Left cardiac atrium (tissue), 4 donors: Measurements from ENCODE around the gene SCLY. TPM values are rescaled to one million over a fixed set of nuclear protein-coding genes. Genes with fewer than 3 reads are reported as not detected.
"Not testable (repeated sequence)": the region's sequence is repeated elsewhere in the genome, so short reads cannot be mapped to it uniquely, and the experiment has no call there.

ENCODE experiments used
- ATAC-seq, 2 donors: fragments of 200-7000 bp; cut with Tn5 transposase; one replicate each; pipeline ENCODE4 v1.9.1; 2020; ENCODE audit warnings: mild to moderate bottlenecking in 2 of 2, moderate library complexity in 2 of 2
- DNase-seq: peaks from one replicate; pipeline ENCODE4 v3.0.0-alpha.2; 2020
- intact Hi-C, 2 donors: fragments of 100-400 bp; cut with DNase I; formaldehyde crosslinking; loops; one replicate each; pipeline versions ENCODE4 v1.14.1 to v1.15.1; 2022 to 2023
- total RNA-seq, 2 donors: library from RNA; stranded (reverse); fragmentation: NEBNext Ultra II Directional; extraction: Animal tissue kit (Norgen Biotek cat#: 25700); gene quantifications; one replicate each; pipeline ENCODE4 v1.2.1, GENCODE V29; 2021
- donor health status: DM: no; HTN: yes; CAD: no.
- donor health status: DM: no; HTN: yes; CAD: no; lungs with severe emphysema.
- donor health status: DM: yes; HTN: yes; CAD: no.
- donor health status: Dilated cardiomyopathy.

SCLY gene
- total RNA-seq, 2 donors from 2014 or later, result 9.6 to 10.9 TPM

DNA sequence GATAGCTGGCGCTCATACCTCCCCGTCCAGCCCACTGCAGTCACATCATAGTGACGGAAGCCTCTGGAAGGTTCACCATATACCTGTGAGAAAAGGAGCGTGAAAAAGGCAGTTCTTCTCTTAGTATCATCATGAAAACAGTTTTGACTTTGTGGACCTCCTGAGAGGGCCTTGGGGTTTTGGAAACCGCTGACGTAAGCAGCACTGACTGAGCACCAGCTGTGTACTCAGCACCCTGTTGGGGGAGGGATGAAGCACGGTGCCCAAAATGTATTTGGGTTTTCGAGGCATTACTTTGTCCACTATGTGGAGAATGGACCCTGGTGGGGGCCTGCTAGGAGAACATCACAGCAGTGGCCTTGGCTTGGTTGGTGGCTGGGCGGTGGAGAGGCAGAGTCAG lies 5.4 kb downstream of the SCLY start:
- no peak for ATAC-seq
- no peak for DNase-seq
- intact Hi-C loops, result no loop called here

DNA sequence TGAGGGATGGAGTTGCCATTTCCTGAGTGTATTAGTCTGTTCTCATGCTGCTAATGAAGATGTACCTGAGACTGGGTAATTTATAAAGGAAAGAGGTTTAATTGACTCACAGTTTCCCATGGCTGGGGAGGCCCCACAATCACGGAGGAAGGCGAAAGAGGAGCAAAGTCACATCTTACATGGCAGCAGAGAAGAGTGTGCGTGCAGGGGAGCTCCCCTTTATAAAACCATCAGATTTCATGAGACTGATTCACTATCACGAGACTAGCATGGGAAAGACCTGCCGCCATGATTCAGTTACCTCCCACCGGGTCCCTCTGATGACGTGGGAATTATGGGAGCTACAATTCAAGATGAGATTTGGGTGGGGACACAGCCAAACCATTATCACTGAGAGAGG lies 5.9 kb downstream of the SCLY start:
- intact Hi-C loops, ATAC-seq, DNase-seq: not testable (repeated sequence)

DNA sequence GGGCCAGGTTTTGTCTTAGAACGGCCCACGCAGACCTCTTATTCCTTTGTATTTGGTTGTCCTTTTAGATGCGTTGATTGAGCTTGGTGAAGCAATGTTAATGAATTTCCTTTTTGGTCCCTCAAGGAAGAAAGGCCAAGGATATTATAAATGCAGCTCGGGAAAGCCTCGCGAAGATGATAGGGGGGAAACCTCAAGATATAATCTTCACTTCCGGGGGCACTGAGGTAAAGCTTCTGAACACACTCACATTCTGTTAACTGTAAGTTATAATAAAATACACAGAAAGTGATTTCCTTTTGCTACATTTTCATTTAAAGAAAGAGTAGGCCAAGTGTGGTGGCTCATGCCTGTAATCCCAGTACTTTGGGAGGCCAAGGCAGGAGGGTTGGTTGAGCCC lies 7.1 kb downstream of the SCLY start:
- ATAC-seq (no peak), DNase-seq (no peak)
- intact Hi-C loops, result no loop called here

DNA sequence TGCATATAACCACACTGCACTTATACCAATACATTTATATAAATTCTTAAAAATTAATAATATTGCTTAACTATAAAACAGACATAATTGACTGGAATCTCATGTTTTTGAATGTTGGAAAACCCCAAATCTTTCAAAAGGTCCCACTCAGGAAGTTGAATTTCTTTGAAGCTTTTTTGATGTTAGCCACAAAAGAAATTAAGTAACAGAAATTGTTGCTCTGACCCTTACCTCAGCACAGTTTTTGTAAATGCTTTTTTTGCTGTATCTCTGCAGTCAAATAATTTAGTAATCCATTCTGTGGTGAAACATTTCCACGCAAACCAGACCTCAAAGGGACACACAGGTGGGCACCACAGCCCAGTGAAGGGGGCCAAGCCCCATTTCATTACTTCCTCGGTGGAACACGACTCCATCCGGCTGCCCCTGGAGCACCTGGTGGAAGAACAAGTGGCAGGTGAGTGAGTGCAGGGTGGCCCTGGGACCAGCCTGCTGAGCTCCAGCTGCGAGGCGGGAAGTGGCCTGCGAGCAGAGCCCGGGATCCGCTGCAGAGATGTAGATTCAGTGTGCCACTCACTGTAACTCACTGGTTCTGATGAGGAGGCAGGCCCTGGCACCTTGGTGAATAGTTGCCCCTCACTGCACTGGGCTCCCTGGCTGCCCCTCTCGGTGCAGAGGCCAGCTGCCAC lies 8.4 kb downstream of the SCLY start:
- DNase-seq (no peak), ATAC-seq (no peak)
- intact Hi-C loops, result no loop called here

DNA sequence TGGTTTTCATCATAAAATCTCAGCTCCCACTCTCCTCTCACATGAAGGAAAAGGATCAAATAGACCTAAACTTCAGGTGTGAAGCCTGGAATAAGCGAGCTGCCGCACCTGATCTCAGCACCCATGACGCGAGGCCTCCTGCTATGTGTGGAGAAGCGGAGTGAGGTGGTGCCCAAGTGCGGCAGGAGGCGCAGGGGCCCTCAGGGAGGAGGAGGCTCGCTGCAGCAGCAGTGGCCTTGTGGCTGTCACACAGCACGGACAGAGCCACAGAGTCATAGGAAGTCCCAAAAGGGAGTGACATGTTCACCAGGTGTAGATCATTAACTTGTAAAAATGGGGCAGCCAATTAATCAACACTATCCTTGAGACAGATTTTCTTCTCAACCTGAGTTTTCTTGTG lies 9.1 kb downstream of the SCLY start:
- ATAC-seq (no peak), DNase-seq (no peak)
- intact Hi-C loops, result no loop called here

DNA sequence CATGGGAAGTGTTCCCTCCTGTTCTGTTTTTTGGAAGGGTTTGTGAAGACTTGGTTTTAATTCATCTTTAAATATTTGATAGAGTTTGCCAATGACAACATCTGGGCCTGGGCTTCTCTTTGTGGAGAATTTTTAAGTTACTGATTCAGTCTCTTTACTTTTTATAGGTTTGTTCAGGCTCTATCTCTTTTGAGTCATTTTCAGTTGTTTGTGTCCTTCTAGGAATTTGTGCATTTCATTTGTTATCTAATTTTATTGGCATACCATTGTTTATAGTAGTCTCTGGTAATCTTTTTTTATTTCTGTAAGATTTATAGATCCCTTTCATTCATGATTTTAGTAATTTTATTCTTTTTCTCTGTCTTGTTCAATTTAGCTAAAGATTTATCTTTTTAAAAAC lies 14.6 kb downstream of the SCLY start:
- ATAC-seq (no peak), DNase-seq (no peak)
- intact Hi-C loops, result no loop called here

DNA sequence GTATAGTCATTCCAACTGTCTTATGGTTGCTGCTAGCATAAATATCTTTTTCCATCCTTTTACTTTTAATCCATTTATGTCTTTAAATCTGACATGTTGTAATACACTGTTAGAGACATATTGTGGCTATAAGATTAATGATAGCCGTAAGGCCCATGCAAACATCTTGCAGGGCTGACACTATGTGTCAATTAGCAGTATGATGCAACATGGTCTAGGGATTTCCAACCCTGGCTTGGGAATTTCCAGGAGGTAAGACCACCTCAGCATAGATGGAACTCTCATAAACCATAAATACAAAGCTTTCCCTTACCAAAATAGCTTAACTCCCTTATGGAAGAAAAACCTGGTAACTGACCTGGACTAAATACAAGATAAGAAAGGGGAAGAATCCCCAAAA lies 16.5 kb downstream of the SCLY start:
- intact Hi-C loops, result no loop called here
- ATAC-seq, result no peak
- no peak for DNase-seq

DNA sequence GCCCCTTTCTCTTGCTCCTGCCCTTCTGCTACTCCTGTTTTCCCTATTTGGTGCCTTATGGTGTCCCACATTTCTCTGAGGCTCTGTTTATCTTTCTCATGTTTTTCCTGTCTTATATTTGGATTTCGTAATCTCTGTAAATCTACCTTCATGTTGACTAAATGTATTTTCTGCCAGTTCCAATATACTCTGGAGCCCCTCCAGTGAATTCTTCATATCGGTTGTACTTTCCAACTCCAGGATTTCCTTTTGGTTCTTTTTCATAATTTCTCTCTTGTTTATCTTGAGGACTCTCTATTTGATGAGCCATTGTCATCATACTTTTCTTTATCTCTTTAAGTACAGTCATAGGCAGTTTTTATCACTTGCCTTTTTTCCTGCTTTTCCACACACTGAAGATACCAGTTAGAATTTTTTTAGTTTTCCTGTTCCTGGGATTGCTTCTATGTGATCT lies 19.1 kb downstream of the SCLY start:
- ATAC-seq (no peak), DNase-seq (no peak)
- intact Hi-C loops, result no loop called here

DNA sequence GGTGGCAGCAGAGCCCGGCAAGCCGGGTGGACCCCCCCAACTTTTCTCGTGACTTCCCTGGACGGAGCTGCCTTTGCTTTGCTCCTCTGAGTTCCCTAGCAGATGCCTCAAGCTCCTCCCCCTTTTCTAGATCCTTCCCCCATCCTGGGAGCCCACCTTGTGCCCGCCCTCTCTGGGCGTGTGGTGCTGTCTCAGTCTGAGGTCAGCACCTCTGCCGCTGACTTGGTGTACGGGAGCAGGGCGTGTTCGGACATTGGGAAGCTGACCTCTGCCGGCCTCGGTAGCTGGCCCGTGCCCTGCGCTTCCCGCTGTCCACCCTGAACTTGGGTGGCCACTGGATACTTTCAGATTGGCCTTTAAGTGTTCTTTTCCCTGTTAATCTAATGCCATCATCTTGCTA lies 19.7 kb downstream of the SCLY start:
- intact Hi-C loops, result no loop called here
- ATAC-seq (no peak), DNase-seq (no peak)

DNA sequence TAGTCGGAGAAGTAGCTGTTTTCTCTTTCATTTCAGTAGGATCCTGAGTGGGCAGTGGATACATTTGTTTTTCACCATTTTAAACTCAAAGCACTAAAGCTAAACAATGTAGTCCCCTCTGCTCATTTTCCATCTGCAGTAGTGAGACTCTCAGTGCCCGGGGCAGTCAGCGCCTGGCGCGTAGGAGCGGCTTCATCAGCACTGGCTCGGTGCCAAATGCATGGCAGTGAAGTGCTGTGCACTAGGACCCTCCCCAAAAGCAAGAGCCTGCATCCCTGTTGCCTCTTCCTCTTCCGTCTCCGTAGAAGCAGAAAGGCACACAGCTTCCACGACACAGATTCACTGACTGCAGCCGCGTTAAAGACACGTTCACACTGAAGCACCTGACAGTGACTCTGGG lies 20.3 kb downstream of the SCLY start:
- DNase-seq (no peak), ATAC-seq (no peak)
- intact Hi-C loops, result no loop called here

DNA sequence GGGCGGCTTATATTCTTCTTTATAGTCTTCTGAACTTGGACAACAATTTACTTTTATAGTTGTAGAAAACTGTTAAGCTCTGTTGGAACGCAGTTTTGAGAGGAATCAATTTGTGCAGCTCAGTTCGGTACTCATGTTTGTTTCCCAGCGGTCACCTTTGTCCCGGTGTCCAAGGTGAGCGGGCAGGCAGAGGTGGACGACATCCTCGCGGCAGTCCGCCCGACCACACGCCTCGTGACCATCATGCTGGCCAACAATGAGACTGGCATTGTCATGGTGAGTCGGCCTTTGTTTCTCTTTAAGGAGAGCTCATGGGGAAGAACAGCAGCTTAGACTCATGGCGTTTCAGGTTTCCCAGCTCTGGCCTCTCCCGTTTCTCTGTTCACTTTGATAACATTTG lies 20.8 kb downstream of the SCLY start:
- DNase-seq (no peak), ATAC-seq (no peak)
- intact Hi-C loops, result no loop called here

DNA sequence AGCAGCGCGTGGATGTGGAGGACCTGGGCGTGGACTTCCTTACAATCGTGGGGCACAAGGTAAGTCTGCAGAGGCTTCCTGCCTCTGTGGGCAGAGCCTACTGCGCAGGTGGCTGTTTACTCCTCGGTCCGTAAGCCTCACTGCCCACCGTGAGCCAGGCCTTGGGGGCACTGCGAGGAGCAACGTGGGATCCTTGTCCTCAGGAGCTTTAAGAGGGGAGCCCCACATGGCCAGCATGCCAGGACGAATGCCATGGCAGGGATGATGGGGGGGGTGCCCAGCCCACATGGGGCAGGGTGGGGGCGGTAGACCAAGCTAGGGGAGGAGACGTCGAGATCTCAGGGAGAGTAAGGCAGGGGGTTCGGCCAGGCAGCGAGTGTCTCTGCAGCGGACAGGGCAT lies 21.4 kb downstream of the SCLY start:
- intact Hi-C loops, result no loop called here
- DNase-seq, result no peak
- peak in 1 of 2 donors; percentile 18 for ATAC-seq

DNA sequence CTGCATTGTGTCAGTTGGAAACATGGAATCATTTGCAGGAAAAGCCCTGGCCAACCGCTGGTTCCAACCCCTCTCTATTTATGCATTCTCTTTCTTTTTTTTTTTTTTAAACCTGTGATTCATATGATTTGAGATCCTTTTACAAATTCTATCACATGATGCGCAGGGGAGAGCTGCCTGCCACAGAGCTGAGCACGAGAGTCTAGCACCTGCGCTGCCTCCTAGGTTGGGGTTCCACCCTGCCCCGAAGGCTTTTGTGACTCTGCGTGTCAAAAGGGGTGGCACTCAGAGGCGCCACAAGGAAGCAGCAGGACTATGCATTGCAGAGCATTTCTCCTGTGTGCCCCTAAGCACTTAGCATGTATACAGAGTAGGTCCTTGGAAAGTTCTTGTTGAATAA lies 22.0 kb downstream of the SCLY start:
- no peak for ATAC-seq
- intact Hi-C loops, result no loop called here
- no peak for DNase-seq

DNA sequence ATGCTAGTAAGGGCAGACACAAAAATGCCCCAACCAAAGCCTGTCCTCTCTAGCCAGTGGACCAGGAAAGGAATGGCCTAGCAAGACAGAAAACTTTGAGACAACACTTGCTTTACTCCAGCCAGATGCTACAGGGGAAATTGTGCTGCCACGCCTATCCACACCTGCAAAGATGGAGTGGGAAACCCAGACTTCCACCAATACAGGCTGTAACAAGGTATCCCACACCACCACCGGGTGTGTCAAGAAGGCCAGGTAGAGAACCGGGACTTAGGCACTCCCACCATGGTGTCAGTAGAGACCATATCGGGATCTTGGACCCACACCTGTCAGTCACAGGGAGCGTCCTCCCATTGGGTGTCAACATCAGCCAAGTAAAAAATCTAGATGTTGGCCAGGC lies 23.1 kb downstream of the SCLY start:
- ATAC-seq, result no peak
- intact Hi-C loops, result no loop called here
- DNase-seq, result no peak

DNA sequence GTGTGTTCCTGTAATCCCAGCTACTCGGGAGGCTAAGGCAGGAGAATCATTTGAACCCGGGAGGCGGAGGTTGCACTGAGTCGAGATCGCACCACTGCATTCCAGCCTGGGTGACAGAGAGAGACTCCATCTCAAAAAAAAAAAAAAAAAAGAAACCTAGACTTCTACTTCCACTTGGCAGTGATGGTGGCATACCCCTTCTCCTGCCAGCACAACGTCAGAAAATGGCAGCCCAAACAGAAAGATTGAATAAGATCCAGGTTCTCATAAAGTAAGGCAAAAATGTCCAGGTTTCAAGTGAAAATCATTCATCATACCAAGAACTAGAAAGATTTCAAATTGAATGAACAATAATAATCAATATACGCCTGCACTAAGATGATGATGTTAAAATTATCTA lies 24.0 kb downstream of the SCLY start:
- intact Hi-C loops, result no loop called here
- ATAC-seq (peak in 1 of 2 donors; percentile 53), DNase-seq (no peak)

DNA sequence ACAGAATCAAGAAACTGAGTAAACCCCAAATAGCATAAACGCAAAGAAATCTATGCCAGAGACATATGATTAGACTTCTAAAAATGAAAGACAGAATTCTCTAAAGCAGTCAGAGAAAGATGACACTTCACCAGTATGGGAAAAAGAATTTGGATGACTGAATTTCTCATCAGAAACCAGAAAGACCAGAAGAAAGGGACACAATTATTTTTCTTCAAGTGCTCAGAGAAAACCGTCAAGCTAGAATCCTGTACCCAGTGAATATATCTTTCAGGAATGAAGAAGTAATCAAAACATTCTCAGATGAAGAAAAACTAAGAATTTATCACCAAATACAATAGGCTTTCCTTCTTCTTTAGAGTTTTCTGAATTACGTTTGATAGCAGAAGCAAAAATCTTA lies 25.1 kb downstream of the SCLY start:
- ATAC-seq (no peak), DNase-seq (no peak)
- intact Hi-C loops, result no loop called here

DNA sequence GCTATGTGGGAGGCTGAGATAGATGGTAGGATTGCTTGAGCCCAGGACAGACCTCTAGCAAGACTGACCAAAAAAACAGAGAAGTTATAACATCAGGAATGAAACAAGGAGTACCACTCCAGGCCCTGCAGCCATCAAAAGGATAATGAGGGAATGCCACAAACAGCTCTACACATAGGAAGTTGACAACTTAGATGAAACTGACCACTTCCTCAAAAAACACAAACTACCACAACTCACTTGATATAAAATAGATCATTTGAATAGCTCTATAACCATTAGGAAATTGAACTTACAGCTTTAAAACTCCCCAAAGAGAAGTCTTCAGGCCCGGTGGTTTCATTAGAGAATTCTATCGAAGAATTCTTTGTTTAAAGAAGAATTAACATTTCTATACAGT lies 26.4 kb downstream of the SCLY start:
- intact Hi-C loops, result no loop called here
- no peak for DNase-seq
- ATAC-seq, result no peak

DNA sequence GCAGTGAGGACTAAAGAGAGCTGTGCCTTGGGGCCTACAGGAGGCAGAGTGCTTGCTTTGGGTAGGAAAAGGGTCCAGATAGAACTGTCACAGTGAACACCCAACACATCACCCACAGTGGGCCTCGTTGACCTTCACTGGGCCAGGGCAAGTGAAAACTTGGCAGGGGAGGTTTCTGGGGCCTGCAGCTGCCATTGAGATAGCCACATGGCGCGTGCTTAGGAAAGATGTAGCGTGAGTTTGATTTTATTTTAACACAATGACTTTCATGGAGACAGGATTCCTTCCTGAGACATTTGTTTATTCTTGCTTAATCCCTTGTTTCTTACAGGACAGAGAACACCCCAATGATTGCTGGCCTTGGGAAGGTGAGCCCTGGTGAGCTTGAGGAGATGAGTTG lies 30.1 kb downstream of the SCLY start:
- DNase-seq (no peak), ATAC-seq (no peak)
- intact Hi-C loops, result no loop called here

DNA sequence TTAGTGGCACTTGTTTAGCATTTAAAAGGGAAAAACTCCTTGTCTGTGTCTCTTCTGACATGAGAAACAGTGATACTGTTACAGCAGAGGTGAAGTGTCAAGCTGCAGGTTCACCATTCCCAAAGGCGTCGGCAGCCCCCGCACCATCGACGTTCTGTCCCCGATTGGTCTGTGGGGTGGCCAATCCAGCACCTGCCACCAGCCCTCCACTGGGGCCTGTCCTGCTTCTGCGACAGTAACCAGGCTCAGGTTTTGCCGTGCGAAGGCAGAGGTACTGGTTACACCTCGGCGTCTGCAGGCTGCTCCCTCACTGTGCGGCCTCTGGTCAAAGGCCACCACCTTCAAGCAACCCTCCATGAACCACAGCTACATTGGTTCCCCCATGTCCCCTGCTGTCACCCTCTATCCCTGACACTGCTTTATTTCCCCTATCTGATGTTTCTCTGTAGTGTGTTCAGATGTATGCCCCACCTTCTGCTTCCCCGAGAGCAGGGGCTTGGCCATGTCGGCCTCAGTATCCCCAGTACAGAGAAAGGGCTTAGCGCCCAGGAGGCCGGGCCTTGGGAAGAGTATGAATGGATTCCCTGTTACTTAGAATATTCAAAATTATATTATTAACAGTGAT lies 30.7 kb downstream of the SCLY start:
- DNase-seq (no peak), ATAC-seq (no peak)

DNA sequence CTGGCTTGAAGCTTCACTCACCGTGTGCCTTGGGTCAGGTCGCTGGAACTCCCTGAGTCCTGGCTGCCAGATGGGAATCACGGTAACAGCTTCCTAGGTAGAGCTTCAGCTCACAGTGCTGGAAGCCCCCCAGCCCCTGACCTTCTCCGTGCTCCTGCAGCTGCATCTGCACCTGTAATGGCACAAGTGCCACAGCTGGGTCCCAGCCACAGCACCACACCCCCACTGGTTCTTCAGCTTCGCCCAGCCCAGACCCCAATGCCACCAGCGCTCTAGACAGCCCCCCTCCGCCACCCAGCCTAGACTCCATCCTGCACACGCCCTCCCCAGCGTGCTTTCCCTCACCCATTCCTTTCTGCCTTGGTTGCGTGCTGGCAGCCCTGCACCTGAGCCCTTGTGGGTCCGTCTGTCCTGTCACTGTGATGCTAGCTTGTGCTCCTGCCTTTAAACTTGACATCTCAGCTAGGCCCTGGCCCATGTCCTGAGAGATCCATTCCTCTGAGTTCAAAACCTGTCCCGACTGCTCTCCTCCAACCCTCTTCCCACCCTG lies 31.8 kb downstream of the SCLY start:
- ATAC-seq (no peak), DNase-seq (no peak)
- intact Hi-C loops, result no loop called here

More for the DNA sequence above, 30.7 kb downstream of the SCLY start:
- intact Hi-C loops, result no loop called here
